ENCODE data around the gene TP53INP2.

GRCh38 chr20:34711813-34712430 is 7.8 kb downstream of the TP53INP2 start:
- TF ChIP-seq CTCF (IDR thresholded peaks at IDR 0.05; ENCODE audit: poor library complexity) (no peak), EZH2 (IDR thresholded peaks at IDR 0.05; ENCODE audit: borderline replicate concordance) (no peak), EZH2phosphoT487 (IDR thresholded peaks at IDR 0.05; ENCODE audit: low read depth, severe bottlenecking, unreplicated experiment) (no peak)

Data from hepatocyte (in vitro differentiated cells).